ENCODE measurements around the gene ESYT2. TPM values are rescaled to one million over a fixed set of nuclear protein-coding genes. Genes with fewer than 3 reads are reported as not detected.

Gene ESYT2
- total RNA-seq, 1 experiment from 2014 or later, result 39.0 TPM

DNA sequence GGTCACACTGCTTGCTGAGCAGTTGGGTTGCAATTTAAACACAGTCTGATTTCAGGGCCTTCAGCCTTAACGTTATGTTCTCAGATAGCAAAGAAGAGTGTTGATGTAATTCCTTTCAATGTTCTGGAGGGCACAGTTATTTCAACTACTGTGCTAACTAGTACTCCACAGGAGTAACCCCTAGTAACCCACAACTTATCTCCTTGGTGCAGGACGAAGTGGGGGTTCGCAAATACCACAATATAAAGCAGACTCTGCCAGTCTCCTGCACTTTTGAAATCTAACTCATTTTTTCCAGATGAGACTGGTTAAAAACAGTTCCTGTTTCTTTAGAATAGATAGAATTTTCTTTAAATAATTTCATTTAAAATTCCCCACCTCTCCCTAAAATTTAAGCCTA, 77.6 kb downstream of the ESYT2 start:
- no peak overlapping the region for H3K4me3 Mint-ChIP-seq
- Histone ChIP-seq H3K4ac (ENCODE audit: low read depth, low read length) (no peak overlapping the region), H2AK5ac (ENCODE audit: insufficient read length, low read length) (no peak overlapping the region), H4K8ac (replicated peaks; ENCODE audit: insufficient read length, low read depth, low read length) (no peak overlapping the region), H4K5ac (ENCODE audit: insufficient read length, low read depth, low read length) (no peak overlapping the region), H3K9ac (ENCODE audit: extremely low read depth, insufficient read length, low read length) (no peak overlapping the region), H2BK12ac (ENCODE audit: insufficient read length, low read depth, low read length) (no peak overlapping the region), H2BK120ac (ENCODE audit: low read depth, low read length, poor library complexity, severe bottlenecking) (no peak overlapping the region), H2BK20ac (ENCODE audit: low read depth, low read length, poor library complexity, severe bottlenecking) (no peak overlapping the region), H3K4me2 (ENCODE audit: insufficient read depth, insufficient read length, low read length) (no peak overlapping the region), H4K20me1 (ENCODE audit: control insufficient read depth, insufficient read depth, insufficient read length) (no peaks in the 10 kb centered on the region), H3K23ac (ENCODE audit: insufficient read length, low read depth, low read length) (no peak overlapping the region), H3K14ac (ENCODE audit: insufficient read depth, low read length) (no peak overlapping the region), H3K9me3 (ENCODE audit: control insufficient read depth, low read depth, low read length) (no peaks in the 10 kb centered on the region), H3K79me2 (ENCODE audit: insufficient read depth, low read length) (no peaks in the 10 kb centered on the region), H3K27ac (ENCODE audit: insufficient read length, low read depth, low read length) (no peak overlapping the region), H2BK15ac (ENCODE audit: low read depth, low read length) (no peak overlapping the region), H3K18ac (ENCODE audit: insufficient read length, low read depth, low read length) (no peak overlapping the region), H3K56ac (ENCODE audit: insufficient read length, low read depth, low read length) (no peak overlapping the region), H2BK5ac (ENCODE audit: insufficient read length, low read length) (no peak overlapping the region), H3K79me1 (ENCODE audit: insufficient read depth, low read depth, low read length, poor library complexity, severe bottlenecking) (no peaks in the 10 kb centered on the region), H4K91ac (ENCODE audit: insufficient read length, low read depth, low read length) (no peak overlapping the region), H3T11ph (ENCODE audit: low read length) (no peak overlapping the region), H2AFZ (ENCODE audit: low read length) (no peak overlapping the region), H3K23me2 (ENCODE audit: insufficient read length, low read depth, low read length, poor library complexity, severe bottlenecking) (no peaks in the 10 kb centered on the region), H3K27me3 (ENCODE audit: insufficient read depth, low read length) (no peaks in the 10 kb centered on the region), H3K4me1 (ENCODE audit: insufficient read depth, low read length) (no peaks in the 10 kb centered on the region)
- no peaks in the 10 kb centered on the region for H3K4me1 Mint-ChIP-seq
- DNase-seq, result no peak
- no peaks in the 10 kb centered on the region for H3K9me3 Mint-ChIP-seq
- H3K27ac Mint-ChIP-seq, result no peak overlapping the region
- peaks cover 4 to 39% (median 21%) of the 10 kb centered on the region in 3 experiments; a peak in 6 of 7 replicates for H3K36me3 Mint-ChIP-seq (ENCODE audit: insufficient read depth in 1 of 3, low read depth in 3 of 3)
- H3K27me3 Mint-ChIP-seq (ENCODE audit: low read depth), result no peaks in the 10 kb centered on the region
- WGBS (ENCODE audit: extremely low coverage, insufficient read length, low lambda C conversion rate), result no CpG with 5 or more reads among the region's 3 CpGs
- TF ChIP-seq, protein P1, sequence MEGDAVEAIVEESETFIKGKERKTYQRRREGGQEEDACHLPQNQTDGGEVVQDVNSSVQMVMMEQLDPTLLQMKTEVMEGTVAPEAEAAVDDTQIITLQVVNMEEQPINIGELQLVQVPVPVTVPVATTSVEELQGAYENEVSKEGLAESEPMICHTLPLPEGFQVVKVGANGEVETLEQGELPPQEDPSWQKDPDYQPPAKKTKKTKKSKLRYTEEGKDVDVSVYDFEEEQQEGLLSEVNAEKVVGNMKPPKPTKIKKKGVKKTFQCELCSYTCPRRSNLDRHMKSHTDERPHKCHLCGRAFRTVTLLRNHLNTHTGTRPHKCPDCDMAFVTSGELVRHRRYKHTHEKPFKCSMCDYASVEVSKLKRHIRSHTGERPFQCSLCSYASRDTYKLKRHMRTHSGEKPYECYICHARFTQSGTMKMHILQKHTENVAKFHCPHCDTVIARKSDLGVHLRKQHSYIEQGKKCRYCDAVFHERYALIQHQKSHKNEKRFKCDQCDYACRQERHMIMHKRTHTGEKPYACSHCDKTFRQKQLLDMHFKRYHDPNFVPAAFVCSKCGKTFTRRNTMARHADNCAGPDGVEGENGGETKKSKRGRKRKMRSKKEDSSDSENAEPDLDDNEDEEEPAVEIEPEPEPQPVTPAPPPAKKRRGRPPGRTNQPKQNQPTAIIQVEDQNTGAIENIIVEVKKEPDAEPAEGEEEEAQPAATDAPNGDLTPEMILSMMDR (conservative IDR thresholded peaks at IDR 0.05), result no peak
